NCI-H1092 (cell line): ENCODE measurements around the gene RBM4B.
"Not testable (repeated sequence)": the region's sequence is repeated elsewhere in the genome, so short reads cannot be mapped to it uniquely, and the experiment has no call there.

ENCODE experiments used
- DNase-seq: peaks from one replicate; lab custom pipeline; 2025; lab: John Stamatoyannopoulos, UW

Gene RBM4B

DNA sequence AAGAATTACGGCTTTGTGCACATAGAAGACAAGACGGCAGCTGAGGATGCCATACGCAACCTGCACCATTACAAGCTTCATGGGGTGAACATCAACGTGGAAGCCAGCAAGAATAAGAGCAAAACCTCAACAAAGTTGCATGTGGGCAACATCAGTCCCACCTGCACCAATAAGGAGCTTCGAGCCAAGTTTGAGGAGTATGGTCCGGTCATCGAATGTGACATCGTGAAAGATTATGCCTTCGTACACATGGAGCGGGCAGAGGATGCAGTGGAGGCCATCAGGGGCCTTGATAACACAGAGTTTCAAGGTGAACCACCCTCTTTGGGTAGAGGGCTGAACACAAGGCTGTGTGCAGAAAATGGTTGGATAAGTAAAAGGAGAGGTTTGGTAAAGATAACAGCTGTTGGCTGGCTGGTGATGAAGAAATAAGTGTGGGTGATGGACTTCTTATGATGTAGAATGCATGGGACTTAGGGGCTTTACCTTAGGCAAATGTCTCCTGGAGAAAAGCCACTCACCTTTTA lies 37.8 kb downstream of the RBM4B start:
- DNase-seq, result not testable (repeated sequence)

DNA sequence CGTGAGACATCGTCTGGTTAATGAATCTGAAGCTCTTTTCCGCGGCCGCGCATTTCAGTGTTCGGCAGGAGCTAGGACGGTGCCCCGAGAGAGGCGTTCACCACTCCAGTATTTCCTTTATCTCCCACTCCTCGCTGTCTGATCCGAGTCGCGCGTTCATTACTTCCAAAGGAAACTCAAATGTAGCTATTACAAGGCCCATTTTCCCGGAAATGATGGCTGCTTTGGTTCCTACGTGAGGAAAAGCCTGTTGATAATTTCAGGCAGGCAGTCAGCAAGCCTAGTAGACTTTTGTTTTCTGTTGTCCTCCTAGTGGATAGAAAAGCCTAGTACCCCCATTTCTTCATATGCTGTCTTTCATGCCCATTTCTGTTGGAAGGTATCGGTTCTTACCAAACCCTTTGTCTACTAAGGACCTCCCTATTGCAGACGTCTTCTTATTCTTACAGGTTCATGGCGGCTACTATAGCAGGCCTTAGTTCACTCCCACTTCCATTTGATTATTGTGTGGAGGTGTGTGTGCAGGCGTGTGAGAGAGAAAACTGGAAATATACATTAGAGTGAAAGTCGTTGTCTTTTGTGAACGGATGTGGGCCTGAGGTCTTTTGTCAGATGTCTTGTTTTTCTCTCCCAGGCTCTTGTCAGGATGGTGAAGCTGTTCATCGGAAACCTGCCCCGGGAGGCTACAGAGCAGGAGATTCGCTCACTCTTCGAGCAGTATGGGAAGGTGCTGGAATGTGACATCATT lies 38.4 kb downstream of the RBM4B start:
- no peak for DNase-seq

DNA sequence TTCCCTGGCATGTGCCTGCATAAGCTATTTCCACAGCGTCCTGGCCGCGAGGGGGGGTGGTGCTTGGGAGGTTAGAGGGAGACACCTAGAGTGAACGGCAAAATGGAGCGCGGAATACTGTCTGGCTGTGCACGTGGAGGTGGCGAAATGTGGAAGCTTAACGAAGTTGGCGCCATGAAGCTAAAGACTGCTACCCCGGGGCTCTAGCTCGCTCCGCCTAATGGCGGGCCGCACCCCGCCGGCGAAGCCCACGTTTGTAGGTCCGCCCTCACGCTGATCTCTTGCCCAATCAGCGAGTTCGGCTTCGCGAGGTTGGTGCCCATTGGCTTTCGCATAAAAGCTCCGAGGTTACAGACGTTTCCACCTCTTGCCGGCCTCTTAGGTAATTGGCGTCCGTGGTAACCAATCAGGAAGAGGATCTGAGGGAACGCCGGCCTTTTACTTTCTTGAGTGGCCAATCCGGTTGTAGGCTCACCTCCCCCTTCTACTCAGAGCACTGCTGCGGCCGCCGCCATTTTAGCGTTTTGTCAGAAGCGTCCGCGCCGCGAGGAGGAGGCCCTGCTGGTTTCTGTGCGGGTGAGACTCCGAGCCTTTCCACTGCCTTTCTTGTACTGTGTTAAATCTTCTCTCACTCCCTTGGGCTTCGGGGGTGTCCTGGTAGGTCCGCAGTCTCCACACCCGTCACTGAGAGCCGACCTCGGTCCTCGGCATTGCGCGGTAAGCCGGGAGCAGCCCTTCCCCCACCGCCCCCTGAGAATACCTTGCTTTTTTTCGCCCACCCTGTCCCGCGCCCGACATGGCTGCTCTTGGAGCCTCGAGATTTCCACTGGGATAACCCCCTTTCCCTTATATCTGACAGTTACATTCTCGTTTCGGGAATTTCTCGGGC lies 39.3 kb downstream of the RBM4B start, which contains the start of gene RBM4:
RBM4 (plus strand) TSS at position 527 of the 889 bp plus-strand sequence. CDS start 1,009 bp downstream, outside the sequence.
- peak; percentile 100 for DNase-seq

DNA sequence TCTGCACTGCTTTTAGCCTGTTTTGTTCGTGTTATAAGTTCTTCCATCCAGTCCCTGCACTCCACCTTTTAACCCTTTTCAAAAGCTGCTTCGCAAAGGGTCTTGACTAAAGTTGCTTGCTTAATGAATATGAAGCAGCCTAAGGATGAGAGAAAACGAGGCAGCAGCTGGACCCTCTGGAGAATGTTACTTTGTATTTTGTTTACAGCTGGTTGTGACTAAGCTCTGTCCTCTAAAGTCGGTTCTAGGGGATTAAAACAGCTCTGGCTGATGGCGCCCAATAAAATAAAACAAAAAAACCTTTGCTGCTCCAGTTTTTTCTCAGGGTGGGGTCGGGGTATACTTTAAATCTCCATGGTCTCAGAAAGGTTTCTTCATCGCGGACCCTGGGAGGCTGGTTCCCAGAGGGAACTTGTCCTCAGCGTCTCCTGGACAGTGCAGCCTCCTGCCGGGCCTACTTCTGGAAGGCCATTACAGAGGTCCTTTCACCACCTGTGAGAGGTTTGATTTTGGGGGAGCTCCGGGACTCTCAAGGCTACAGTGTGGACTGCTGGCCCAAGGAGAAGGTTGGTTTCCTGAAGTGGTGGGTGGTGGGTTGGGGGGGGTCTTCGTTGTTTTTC lies 40.0 kb downstream of the RBM4B start:
- DNase-seq, result no peak

DNA sequence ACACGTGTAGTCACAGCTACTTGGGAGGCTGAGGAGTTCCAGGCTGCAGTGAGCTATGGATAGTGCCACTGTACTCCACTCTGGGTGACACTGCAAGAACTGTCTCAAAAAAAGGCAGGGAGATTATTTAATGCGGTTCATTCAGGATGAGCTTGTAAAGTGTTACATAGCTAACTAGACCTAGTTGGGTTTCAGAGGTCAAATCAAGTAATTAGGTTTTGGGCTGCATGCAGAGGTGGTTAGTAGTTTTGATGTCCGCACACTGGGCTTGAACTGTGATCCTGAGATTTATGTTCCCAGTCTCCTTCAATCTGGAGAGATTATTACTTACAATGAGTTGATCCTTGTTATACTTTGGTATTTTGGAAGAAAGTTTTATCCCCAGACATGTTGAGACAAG lies 41.3 kb downstream of the RBM4B start:
- DNase-seq, result no peak

DNA sequence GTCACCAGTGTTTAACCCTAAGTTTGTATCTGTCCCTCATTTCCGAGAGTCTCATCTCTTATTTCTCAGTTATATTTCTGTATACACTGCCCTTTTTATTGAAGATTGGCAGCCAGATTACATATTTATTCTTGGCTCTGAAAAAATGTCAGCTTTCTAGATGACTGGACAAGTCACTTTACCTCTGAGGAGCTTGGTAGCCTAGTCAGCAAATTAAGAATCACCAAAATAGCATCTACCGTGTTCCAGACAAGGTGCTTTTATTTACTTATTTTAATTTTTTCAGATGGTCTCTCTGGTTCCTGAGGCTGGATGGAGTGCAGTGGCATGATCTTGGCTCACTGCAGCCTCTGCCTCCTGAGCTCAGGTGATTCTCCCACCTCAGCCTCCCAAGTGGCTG lies 44.7 kb downstream of the RBM4B start:
- no peak for DNase-seq

DNA sequence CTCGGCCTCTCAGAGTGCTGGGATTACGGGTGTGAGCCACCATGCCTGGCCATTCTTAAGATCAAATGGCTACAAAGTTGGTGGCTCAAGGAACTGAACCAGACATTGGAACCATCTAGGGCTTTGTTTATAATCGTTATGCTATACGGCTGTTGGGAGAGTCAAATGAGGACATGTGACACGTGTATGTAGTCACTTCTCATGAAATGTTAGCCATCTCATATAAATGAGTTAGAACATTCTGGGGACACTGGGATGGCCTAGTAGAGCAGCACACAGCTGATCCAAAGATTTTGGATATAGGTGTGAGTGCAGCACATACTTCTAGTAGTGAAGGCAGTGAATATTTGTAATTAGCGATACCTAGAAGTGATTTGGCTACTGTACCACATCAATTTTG lies 45.8 kb downstream of the RBM4B start:
- DNase-seq, result no peak

DNA sequence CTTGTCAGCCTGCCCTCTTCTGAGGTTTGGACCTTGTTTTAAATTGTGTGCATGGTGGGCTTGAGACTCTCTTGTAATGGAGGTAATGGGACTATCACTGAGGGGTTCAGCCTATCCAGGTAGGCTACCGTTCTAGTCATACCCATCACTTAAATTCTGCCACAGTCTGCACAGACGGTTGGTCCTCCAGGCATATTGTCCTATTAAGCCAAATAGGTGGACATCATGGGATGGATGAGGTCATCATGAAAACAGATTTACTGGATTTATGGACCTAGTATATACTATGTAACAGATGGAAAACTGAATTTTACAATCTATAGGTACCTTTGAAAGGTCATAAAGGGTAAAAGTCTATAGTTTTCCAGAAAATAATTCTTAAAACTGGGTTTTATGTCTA lies 48.3 kb downstream of the RBM4B start:
- DNase-seq, result no peak

DNA sequence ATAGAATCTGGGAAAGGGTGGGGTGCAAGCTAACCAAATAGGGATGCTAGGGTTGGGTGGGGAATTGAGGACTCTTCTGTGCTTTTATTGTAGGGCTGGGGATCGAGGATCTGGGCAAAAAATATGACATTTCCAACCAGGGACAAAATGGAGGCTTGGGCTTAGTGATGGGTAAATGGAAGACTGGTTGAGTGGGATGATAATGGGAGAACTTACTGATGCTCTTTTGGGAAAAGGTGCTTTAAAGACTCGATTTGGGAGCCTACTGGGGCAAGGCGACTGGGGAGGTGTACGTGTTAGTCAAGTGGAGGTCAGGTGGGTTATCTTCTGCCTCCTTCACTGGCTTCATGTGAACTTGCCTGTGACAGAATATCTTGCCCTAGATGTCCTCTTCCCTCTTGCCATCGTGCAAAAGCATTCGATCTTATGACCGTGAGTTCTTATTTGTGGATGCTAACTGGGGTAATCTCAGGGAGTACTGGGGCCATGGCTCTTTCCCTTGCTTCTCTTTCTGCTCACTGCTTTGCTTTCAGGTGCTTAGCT lies 49.6 kb downstream of the RBM4B start:
- no peak for DNase-seq

DNA sequence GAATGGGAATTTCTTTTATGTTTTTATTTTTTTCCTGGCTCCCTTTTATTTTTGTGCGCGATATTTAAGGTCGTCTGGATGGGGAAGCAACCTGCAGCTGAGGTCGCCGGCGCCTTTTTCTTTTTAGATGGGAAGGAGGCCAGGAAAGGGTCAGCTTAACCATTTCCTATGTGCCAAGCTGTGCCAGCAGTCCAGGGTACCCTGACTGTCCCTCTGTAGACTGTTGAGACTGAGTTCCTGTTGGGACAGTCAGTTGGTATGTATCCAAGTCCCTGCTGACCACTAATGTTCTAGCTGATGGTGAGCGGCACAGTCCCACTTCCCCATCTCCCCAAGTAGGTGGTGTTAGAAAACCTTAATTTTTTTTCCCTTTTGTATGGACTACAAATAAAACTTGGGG lies 50.8 kb downstream of the RBM4B start:
- DNase-seq, result no peak

DNA sequence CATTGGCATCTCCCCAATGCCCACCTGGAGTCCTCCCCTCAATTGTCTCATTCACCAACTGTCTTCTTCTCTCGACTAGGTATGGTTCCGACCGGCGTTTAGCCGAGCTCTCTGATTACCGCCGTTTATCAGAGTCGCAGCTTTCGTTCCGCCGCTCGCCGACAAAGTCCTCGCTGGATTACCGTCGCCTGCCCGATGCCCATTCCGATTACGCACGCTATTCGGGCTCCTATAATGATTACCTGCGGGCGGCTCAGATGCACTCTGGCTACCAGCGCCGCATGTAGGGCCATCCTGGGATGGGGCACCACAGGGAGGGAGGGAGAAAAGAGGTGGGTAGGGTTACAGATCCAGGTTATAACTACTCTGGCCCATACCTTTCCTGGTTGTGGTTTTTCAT lies 51.3 kb downstream of the RBM4B start:
- DNase-seq, result no peak

DNA sequence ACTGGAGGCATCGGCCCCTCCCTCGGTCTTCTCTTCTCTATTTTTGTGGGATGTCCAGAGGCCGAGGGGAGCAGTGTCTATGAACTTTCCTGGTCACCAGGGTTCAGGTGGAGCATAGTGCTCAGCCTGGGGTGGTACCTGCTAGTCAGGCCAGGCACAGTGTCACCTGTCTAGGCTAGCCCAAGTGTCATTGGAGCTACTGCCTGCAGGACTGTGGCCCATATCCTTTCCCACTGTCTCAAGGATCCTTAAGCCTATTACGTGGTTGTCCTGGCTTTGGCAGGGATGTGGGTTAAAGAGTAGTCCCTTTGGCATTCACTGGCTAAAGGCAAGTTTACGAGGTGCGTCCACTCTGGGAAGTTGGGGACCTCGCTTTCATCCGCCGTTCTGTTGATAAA lies 51.9 kb downstream of the RBM4B start:
- DNase-seq, result no peak

DNA sequence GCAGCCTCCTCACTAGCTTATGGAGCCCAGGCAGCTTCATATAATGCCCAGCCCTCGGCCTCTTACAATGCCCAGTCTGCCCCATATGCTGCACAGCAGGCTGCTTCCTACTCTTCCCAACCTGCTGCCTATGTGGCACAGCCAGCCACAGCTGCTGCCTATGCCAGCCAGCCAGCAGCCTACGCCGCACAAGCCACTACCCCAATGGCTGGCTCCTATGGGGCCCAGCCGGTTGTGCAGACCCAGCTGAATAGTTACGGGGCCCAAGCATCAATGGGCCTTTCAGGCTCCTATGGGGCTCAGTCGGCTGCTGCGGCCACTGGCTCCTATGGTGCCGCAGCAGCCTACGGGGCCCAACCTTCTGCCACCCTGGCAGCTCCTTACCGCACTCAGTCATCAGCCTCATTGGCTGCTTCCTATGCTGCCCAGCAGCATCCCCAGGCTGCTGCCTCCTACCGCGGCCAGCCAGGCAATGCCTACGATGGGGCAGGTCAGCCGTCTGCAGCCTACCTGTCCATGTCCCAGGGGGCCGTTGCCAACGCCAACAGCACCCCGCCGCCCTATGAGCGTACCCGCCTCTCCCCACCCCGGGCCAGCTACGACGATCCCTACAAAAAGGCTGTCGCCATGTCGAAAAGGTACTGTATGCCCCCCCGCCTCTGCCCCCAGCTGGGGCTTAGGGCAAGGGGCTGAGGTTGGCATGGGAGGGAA lies 52.5 kb downstream of the RBM4B start:
- no peak for DNase-seq

DNA sequence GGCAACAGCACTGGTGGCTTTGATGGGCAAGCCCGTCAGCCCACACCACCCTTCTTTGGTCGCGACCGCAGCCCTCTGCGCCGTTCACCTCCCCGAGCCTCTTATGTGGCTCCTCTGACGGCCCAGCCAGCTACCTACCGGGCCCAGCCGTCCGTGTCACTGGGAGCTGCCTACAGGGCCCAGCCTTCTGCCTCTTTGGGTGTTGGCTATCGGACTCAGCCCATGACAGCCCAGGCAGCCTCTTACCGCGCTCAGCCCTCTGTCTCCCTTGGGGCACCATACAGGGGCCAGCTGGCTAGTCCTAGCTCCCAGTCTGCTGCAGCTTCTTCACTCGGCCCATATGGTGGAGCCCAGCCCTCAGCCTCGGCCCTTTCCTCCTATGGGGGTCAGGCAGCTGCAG lies 53.2 kb downstream of the RBM4B start:
- DNase-seq, result no peak

DNA sequence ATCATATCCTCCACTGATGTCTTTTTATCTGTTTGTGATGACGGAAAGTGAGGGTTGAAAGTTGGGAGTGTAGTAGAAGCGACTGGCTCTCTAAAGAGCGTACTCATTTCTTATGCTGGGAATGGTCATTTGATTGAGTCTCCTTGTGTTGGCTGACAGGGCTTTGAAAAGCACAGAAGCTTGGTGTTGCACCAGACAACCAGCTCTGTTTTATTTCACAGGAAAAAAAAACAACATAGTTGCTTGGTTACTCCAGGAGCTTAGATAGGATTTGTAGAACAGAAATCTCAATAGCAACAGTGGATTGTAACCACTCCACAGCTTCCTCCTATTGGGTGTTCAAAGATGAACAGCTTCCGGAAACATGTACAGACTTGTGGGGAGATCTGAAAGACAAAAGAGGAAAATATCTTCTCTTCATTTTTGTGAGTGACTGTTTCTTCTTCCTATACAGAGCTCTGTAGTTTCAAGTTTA lies 58.6 kb downstream of the RBM4B start:
- DNase-seq, result no peak

DNA sequence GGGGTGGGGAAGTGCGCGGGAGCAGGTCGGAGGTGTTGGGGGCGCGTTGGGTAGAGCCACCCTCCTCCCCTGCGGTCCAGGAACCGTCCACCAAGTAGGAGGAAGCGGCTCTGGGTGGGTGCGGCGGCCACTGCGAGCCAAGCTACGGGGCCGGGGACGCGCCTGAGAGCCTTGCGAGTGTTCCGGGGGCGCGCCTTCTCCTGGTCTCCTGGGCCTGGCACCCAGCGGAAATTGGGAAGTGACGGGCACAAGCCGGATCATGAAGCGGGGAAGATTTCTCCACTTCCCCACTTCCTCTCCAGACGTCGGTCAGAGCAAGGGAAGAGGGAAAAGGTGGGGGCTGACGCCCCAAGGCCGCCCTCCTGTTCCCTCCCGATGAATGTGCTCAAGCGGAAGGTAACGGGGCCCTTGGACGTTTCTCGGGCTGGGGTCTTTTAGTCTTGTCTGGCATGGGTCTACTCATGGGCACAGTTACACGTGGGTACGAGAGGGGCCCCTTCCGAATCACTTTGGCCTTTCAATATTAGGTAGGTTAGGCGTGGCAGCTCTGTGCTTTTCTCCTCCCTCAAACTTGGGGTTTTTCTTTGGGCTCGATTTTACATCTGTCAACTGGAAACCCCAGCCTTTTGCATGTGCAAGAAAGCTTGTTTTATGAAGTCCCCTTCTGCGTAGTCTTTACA lies 60.4 kb downstream of the RBM4B start:
- DNase-seq, result peak; percentile 62

DNA sequence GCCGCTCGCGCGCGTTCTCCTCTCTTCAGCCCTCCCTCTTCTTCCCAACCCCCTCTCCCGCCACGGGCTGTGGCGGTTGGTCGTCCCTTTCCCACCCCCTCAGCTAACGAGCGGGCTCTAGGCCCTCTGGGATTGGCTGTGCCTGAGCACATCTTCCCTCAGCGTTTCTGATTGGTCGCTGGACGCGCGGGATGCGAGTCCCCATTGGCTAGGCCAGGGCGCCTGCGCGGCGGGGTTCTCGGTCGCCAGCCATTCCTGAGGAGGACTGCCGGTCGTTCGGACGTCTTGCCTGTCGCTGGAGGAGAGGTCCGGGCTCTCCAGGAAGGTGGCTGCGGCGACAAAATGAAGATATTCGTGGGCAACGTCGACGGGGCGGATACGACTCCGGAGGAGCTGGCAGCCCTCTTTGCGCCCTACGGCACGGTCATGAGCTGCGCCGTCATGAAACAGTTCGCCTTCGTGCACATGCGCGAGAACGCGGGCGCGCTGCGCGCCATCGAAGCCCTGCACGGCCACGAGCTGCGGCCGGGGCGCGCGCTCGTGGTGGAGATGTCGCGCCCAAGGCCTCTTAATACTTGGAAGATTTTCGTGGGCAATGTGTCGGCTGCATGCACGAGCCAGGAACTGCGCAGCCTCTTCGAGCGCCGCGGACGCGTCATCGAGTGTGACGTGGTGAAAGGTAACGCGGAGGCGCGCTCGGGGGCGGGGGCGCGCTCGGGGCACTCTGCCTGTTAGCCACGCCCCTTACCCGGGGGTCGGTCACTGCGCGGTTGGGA lies 61.1 kb downstream of the RBM4B start, which contains the start of gene RBM14:
RBM14 (plus strand) TSS at position 252 of the 776 bp plus-strand sequence; CDS start at position 343, 91 bp downstream.
- peak; percentile 100 for DNase-seq
